HG03103 (cell line): Measurements from ENCODE around the gene CD6.

Experiments used
- ATAC-seq: cut with Tn5 transposase; IDR thresholded peaks from one replicate; pipeline ENCODE4 v1.9.1; 2021; ENCODE audit warnings: low read depth; ENCODE audit not compliant: unreplicated experiment

The CD6 gene

GRCh38 chr11:60934790-60935605 lies 36.5 kb upstream of the CD6 start:
- no peak for ATAC-seq

GRCh38 chr11:60935676-60936442 lies 35.6 kb upstream of the CD6 start:
- ATAC-seq, result no peak

GRCh38 chr11:60936467-60937143 lies 34.9 kb upstream of the CD6 start:
- ATAC-seq, result no peak

- no peak for ATAC-seq
These were observed 34.3 kb upstream of the CD6 start for GRCh38 chr11:60937144-60937527.

- no peak for ATAC-seq
These were observed 33.7 kb upstream of the CD6 start for GRCh38 chr11:60937811-60938210.

- no peak for ATAC-seq
These were observed 33.0 kb upstream of the CD6 start for GRCh38 chr11:60938500-60938899.

- no peak for ATAC-seq
These were observed 32.2 kb upstream of the CD6 start for GRCh38 chr11:60939301-60939700.

- ATAC-seq, result no peak
These were observed 31.6 kb upstream of the CD6 start for GRCh38 chr11:60939855-60940254.

GRCh38 chr11:60941371-60942119 lies 29.9 kb upstream of the CD6 start:
- no peak for ATAC-seq

GRCh38 chr11:60942219-60942618 lies 29.3 kb upstream of the CD6 start:
- no peak for ATAC-seq

GRCh38 chr11:60942970-60943565 lies 28.4 kb upstream of the CD6 start:
- ATAC-seq, result no peak

GRCh38 chr11:60944490-60945294 lies 26.8 kb upstream of the CD6 start:
- no peak for ATAC-seq

- no peak for ATAC-seq
These were observed 26.2 kb upstream of the CD6 start for GRCh38 chr11:60945295-60945667.

GRCh38 chr11:60946601-60947264 lies 24.7 kb upstream of the CD6 start:
- no peak for ATAC-seq

GRCh38 chr11:60947700-60948099 lies 23.8 kb upstream of the CD6 start:
- no peak for ATAC-seq

- ATAC-seq, result no peak
These were observed 23.2 kb upstream of the CD6 start for GRCh38 chr11:60948250-60948649.

GRCh38 chr11:60950024-60950423 lies 21.5 kb upstream of the CD6 start:
- ATAC-seq, result no peak

- ATAC-seq, result no peak
These were observed 20.4 kb upstream of the CD6 start for GRCh38 chr11:60950933-60951605.

GRCh38 chr11:60951606-60951903 lies 19.9 kb upstream of the CD6 start:
- no peak for ATAC-seq
